GM04503 (cell line): ENCODE measurements around the gene BCAT1.
"Not testable (repeated sequence)": the region's sequence is repeated elsewhere in the genome, so short reads cannot be mapped to it uniquely, and the experiment has no call there.

ENCODE experiments used
- DNase-seq: peaks from one replicate; pipeline ENCODE4 v3.0.0-alpha.2; 2012; ENCODE audit warnings: low read depth

The BCAT1 gene

DNA sequence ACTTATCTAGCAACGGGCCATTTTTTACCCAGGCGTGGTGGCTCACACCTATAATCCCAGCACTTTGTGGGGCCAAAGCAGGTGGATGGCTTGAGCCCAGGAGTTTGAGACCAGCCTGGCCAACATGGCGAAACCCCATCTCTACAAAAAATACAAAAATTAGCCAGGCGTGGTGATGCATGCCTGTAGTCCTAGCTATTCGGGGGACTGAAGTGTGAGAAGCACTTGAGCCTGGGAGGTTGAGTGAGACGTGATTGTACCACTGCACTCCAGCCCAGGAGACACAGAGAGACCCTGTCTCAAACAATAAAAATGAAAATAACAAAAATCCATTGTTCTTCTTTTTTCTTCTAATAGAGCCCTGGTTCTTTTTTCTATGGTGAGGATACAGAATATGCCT lies 7.5 kb upstream of the BCAT1 start:
- DNase-seq: not testable (repeated sequence)

DNA sequence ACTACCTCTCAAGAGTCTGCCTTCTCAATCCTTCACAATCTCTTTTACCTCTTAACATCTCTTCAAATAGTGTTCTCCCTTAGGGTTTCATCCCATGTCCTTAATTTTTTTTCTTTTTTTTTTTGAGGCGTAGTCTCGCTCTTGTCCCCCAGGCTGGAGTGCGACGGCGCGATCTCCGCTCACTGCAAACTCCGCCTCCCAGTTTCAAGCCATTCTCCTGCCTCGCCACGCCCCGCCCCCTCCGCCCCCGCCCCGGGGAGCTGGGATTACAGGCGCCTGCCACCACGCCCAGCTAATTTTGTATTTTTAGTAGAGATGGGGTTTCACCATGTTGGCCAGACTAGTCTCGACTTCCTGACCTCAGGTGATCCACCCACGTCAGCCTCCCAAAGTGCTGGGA lies 7.0 kb upstream of the BCAT1 start:
- no peak for DNase-seq

- no peak for DNase-seq
Observed at GRCh38 chr12:24955389-24955788, 6.5 kb upstream of the BCAT1 start.

DNA sequence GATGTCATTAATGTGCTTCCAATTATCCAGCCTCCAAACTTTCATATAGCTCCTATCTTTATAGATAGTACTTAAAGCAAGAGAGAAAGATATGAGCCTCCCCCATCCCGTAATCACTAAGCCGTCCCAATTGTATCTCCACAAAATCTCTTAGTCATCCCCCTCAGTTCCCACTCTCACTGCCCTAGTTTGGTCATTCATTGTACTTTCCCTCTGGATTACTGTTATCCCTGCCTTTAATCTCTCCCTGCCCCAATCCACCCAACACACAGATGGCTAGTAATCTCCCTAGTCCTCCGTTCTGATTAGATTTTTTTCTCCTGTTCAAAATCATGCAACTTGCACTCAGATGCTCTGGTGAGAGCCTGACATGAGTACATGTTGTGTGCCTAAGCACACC lies 5.4 kb upstream of the BCAT1 start:
- DNase-seq: no peak

DNA sequence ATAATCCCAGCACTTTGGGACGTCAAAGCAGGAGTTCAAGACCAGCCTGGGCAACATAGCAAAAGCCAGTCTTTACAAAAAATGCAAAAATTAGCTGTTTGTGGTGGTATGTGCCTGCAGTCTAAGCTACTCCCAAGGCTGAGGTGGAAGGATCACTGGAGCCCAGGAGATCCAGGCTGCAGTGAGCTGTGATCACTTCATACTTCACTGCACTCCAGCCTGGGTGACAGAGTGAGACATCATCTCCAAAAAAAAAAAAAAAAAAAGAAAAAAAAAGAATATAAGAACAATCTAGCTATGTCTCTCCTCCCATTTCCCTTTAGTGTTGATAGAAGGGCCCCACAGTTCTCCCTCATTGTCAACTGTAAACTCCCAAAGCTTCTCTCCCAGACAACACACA lies 3.5 kb upstream of the BCAT1 start:
- no peak for DNase-seq

DNA sequence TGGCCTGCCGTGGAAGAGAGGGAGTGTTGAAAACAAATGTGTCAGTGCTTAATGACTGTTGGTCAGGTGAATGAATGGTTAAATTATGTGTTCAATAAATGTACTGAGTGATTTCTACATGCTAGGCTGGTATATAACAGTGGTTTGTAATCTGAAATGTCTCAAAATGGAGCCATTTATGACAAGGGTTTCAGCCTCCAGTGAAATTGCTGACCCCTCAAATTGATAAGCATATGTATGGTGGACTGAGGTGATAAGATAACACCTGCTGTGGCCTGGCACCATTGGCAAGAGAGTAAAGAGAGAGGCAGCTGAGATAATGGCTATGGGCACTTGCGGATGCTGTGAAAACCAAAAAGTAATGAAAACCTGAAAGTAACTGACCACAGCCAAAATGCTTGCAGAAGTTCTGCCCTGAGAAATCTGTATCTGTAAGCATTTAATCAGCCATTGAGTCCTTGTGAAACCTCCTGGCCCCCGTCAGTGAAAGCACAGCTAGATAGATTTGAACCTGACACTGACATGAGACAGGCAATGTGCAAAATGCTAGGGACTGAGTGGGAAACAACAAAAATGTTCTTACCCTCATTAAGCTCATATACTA lies 1.4 kb upstream of the BCAT1 start:
- DNase-seq: no peak

GRCh38 chr12:24948420-24948756 lies 513 bp downstream of the BCAT1 start:
- DNase-seq: no peak

DNA sequence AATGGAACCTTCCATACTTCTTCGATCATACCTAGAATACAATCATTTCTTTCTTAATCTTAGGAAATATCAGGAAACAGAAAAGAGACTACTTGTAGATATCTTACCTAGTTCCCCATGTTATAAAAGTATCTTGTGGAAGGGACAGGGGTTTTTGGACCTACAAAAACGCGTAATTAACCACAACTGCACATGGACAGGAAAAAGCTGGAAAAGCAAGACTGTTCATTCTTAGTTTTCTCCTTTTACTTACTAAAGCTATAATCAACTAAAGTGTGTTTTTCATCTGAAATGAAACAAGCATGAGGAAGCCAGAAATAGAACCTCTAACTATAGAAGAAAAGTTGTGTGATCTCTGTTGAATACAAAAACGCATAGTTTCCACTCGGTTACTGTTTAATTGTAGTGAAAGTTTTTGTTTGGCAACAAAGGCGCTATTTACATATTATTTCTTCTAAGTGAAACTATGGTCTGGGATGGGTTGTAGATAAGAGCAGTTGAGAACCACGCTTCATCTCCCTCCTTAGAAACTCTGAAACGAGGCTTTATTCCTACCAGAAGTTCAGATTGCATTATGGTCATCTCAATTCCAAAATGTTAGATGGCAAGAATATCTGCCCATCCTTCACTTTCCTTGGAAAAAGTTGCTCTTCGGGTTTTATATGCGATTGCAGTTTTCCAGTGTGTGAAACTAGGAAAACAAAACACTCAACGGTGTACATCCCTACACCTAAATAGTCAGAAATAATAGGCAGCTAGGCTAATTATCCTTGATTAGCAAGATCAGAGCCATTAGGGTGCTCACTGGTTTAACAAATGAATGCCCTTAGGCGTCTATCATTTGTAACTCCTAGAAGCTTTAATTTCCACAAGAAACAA lies 1.1 kb downstream of the BCAT1 start:
- DNase-seq: no peak

DNA sequence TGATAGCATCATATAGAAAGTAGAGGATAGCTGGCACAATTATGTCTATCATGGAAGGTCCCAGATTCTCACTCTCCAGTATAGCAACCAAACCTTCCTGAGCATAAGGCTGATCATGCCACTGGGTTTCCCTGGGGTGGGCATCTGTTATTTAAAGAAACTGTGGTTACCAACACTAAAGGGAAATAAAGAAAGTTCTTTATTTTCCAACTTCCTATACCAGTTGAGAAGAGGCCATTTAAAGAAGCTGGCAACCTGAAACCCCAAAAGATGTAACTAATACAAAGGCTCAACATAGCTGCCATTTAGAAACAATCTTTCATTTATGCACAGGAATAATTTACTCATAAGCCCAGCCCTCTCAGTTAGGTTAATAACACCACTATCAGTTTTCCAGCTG lies 3.1 kb downstream of the BCAT1 start:
- DNase-seq: no peak

GRCh38 chr12:24945039-24945438 lies 3.9 kb downstream of the BCAT1 start:
- no peak for DNase-seq

DNA sequence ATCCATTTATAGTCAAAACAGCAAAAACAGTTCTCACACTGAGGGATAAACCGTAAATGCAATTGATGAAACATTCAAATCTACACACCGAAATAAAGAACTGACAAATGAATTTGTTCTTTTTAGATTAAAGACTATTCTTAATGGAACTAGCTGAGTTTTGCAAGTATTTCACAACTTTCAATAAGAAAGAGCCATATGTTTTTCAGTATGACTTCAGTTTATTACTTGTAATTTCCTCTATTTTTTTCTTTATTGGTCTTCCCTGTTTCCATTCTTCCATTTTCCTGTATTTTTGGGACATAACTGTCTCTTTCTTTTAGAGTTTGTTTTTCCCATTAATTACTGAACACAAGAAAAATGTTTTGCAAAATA lies 4.3 kb downstream of the BCAT1 start:
- DNase-seq: no peak

- DNase-seq: no peak
Observed at GRCh38 chr12:24943947-24944600, 4.8 kb downstream of the BCAT1 start.

DNA sequence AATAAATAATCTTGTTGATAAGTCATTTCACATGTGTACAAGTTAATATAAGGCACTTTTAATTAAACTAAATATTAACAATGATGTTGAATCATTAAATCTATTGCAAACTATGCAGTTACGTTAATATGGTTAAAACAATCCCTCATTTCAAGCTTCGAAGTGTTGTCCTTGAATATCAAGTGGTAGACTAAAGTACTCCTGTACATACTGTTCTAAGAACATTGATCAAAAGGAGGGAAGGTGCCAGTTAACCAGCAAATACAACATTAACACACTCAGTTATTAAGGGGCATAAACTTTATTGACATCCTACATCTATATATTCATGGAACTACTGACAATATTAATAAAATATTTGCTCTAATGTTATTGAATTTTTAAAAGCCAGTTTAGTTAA lies 8.7 kb downstream of the BCAT1 start:
- DNase-seq: no peak

DNA sequence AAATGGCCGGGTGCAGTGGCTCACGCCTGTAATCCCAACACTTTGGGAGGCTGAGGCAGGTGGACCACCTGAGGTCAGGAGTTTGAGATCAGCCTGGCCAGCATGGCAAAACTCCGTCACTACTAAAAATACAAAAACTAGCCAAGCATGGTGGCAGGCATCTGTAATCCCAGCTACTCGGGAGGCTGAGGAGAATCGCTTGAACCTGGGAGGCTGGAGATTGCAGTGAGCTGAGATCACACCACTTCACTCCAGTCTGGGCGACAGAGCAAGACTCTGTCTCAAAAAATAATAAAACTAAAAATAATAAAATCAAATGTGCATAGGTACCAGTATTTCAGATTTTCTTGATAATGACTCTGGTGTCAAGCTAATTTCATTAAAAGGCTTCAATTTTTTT lies 9.3 kb downstream of the BCAT1 start:
- DNase-seq: not testable (repeated sequence)

DNA sequence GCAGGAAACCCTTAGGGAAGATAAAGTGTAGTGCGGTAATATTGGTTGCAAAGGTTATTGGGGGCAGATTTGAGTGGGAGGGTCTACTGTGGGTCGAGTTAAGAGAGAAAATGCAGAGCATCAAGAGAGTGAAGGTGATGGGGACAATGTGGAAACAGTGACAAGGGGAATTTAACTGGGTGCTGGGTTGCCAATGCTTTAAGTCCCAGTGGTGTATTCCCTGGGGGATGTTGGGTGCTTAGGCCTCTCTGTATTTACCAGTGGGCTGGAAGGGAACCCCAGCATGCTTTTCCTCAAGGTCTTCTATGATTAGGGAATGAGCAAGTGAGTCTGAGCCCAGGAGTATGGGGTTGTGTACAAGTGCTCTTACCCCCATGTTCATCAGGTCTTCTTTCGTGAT lies 10.6 kb downstream of the BCAT1 start:
- DNase-seq: no peak

DNA sequence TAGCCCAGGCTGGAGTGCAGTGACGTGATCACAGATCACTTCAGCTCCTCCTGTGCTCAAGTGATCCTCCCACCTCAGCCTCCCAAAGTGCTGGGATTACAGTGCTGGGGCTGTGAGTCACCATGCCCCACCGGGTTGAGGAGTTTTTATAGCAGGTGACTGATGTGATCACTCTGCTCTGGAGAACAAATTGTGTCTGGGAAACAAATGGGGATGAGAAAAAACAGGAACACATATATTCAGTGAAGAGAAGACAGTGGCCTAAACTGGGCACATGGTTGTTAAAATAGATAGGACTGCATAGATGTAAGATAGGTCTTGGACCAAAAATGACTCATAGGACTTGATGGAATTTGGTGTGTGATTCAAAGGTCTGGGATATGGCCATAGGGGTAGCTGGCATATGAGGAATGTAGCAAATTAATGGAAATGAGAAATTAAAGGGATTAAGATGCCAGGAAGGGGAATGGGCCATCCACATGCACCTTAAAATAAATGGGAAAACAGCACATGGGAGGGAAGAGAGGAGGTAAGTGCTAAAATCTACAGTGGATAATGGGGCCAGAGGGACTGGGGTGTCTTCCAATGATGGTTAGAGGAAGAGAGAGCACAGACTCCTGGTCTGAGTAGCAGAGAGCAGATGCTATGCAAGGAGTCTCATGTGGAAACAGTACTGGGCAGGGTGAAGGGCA lies 11.2 kb downstream of the BCAT1 start:
- DNase-seq: no peak

DNA sequence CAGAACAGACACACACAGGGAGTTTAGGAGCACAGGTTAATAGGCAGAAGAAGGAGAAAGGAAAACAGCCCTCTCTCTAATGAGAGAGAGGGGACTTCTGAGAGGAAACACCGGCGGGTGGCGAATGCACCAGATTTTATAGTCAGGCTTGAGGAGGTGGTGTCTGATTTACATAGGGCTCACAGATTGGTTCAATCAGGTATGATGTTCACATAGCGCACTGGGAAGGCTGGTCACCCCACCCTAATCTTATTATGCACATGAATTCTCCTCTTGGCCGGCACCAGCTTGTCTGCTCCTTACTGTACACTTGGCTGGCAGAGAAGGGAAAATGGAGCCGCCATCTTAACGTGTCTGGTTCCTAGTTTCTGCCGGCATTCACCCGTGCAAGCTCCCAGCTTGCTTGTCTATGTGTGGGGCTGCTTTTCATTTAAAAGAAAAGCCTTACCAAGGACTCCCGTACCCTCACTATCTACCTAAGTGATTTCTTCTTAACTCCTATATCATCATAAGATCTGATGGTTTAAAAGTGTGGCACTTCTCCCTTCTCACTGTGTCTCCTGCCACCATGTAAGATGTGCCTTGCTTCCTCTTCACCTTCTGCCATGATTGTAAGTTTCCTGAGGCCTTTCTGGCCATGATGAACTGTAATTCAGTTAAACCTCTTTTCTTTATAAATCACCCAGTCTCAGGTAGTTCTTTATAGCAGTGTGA lies 15.1 kb downstream of the BCAT1 start:
- no peak for DNase-seq

- DNase-seq: no peak
Observed at GRCh38 chr12:24931666-24932405, 17.1 kb downstream of the BCAT1 start.

- DNase-seq: no peak
Observed at GRCh38 chr12:24929953-24930352, 18.9 kb downstream of the BCAT1 start.

- not testable (repeated sequence) for DNase-seq
Observed at GRCh38 chr12:24928533-24929306, 20.2 kb downstream of the BCAT1 start.

DNA sequence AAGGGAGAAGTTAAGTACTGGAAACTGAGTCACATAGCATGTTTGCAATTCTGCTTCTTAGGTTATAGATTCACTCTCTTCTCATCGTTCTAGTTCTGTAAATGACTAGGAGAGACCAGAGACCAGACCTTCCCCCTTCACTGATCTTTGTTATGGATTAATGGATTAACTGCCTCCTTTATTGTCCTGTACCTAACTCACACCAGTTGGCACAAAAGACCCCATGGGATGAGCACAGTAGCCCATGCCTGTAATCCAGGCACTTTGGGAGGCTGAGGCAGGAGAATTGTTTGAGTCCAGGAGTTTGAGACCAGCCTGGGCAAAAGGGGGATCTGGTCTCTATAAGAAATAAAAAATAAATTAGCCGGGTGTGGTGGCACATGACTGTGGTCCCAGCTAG lies 20.8 kb downstream of the BCAT1 start:
- no peak for DNase-seq
